DMS153 treated with DMSO at 0.1 percent for 48 hours (cell line): Measurements from ENCODE around the gene IQSEC1.

Source experiments
- DNase-seq: peaks from one replicate; lab custom pipeline; 2025; ENCODE audit not compliant: unreplicated experiment; lab: John Stamatoyannopoulos, UW

IQSEC1 gene

GRCh38 chr3:13032206-13032605, 41.0 kb downstream of the IQSEC1 start:
- DNase-seq = no peak

GRCh38 chr3:13031621-13032020, 41.6 kb downstream of the IQSEC1 start:
- DNase-seq = no peak

GRCh38 chr3:13030684-13031083, 42.5 kb downstream of the IQSEC1 start:
- DNase-seq = no peak

GRCh38 chr3:13028010-13028821, 45.0 kb downstream of the IQSEC1 start:
- DNase-seq = no peak

- no peak for DNase-seq
These were observed 46.1 kb downstream of the IQSEC1 start for GRCh38 chr3:13027154-13027553.

GRCh38 chr3:13026534-13026933, 46.7 kb downstream of the IQSEC1 start:
- DNase-seq = no peak

GRCh38 chr3:13025778-13026518, 47.3 kb downstream of the IQSEC1 start:
- no peak for DNase-seq

GRCh38 chr3:13025090-13025489, 48.1 kb downstream of the IQSEC1 start:
- no peak for DNase-seq

- no peak for DNase-seq
These were observed 48.5 kb downstream of the IQSEC1 start for GRCh38 chr3:13024765-13025065.

GRCh38 chr3:13023971-13024764, 49.1 kb downstream of the IQSEC1 start:
- DNase-seq = no peak

GRCh38 chr3:13023235-13023970, 49.8 kb downstream of the IQSEC1 start:
- DNase-seq = no peak

GRCh38 chr3:13022348-13023234, 50.6 kb downstream of the IQSEC1 start:
- no peak for DNase-seq

- DNase-seq = no peak
These were observed 51.8 kb downstream of the IQSEC1 start for GRCh38 chr3:13021141-13022114.

- DNase-seq = no peak
These were observed 53.0 kb downstream of the IQSEC1 start for GRCh38 chr3:13020159-13020750.

GRCh38 chr3:13019243-13020095, 53.8 kb downstream of the IQSEC1 start:
- no peak for DNase-seq

GRCh38 chr3:13018561-13019242, 54.5 kb downstream of the IQSEC1 start:
- DNase-seq = no peak

- no peak for DNase-seq
These were observed 55.2 kb downstream of the IQSEC1 start for GRCh38 chr3:13018043-13018451.
